GM23338 (cell line): ENCODE results near the gene ZBTB7A.

Experiments used
- CREB1 ChIP-seq: fragments of 250-450 bp; sonication (Bioruptor Pico); IDR thresholded peaks from 2 replicates; pipeline ENCODE4 v1.5.0; 2020; ENCODE audit warnings: low read depth, mild to moderate bottlenecking, moderate library complexity
- EZH2 ChIP-seq: fragments of 200-600 bp; sonication (generic); IDR thresholded peaks from one replicate; pipeline ENCODE4 v1.8.0; 2017; ENCODE audit warnings: antibody characterized with exemption, mild to moderate bottlenecking, low read depth; ENCODE audit not compliant: unreplicated experiment
- EZH2phosphoT487 ChIP-seq: fragments of 200-600 bp; sonication (generic); IDR thresholded peaks from one replicate; pipeline ENCODE4 v1.8.1; 2018; ENCODE audit warnings: antibody characterized with exemption; ENCODE audit not compliant: unreplicated experiment
- JUNB ChIP-seq: IDR thresholded peaks from one replicate; pipeline ENCODE4 v1.6.1; 2016; ENCODE audit warnings: antibody characterized with exemption; ENCODE audit not compliant: unreplicated experiment
- POLR2AphosphoS5 ChIP-seq: IDR thresholded peaks from 2 replicates; pipeline ENCODE4 v1.6.1; 2016; ENCODE audit warnings: antibody characterized with exemption, low read depth
- REST ChIP-seq: IDR thresholded peaks from one replicate; pipeline ENCODE4 v1.6.1; 2018; ENCODE audit warnings: antibody characterized with exemption; ENCODE audit not compliant: unreplicated experiment
- ZNF114 ChIP-seq: fragments of 250-450 bp; sonication (Bioruptor Pico); IDR thresholded peaks from 2 replicates; pipeline ENCODE4 v1.5.0; 2020; ENCODE audit warnings: mild to moderate bottlenecking, moderate library complexity
- ZNF331 ChIP-seq: fragments of 250-450 bp; sonication (Bioruptor Pico); IDR thresholded peaks from 2 replicates; pipeline ENCODE4 v1.5.0; 2020; ENCODE audit warnings: low read depth, mild to moderate bottlenecking, moderate library complexity
- TF ChIP-seq, protein P1 (sequence below), 2 experiments: fragments of 200-600 bp in 1 of 2; sonication (generic) in 1 of 2; conservative IDR thresholded peaks; 2 replicates each; pipeline versions ENCODE4 v1.5.1 to v1.6.1; 2016 to 2017; ENCODE audit warnings: antibody characterized with exemption in 2 of 2, low read depth in 2 of 2, mild to moderate bottlenecking in 2 of 2, moderate library complexity in 1 of 2

- TF ChIP-seq, protein P1, sequence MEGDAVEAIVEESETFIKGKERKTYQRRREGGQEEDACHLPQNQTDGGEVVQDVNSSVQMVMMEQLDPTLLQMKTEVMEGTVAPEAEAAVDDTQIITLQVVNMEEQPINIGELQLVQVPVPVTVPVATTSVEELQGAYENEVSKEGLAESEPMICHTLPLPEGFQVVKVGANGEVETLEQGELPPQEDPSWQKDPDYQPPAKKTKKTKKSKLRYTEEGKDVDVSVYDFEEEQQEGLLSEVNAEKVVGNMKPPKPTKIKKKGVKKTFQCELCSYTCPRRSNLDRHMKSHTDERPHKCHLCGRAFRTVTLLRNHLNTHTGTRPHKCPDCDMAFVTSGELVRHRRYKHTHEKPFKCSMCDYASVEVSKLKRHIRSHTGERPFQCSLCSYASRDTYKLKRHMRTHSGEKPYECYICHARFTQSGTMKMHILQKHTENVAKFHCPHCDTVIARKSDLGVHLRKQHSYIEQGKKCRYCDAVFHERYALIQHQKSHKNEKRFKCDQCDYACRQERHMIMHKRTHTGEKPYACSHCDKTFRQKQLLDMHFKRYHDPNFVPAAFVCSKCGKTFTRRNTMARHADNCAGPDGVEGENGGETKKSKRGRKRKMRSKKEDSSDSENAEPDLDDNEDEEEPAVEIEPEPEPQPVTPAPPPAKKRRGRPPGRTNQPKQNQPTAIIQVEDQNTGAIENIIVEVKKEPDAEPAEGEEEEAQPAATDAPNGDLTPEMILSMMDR (conservative IDR thresholded peaks at IDR 0.05; ENCODE audit: low read depth in 2 of 2) = no peak
- TF ChIP-seq CREB1 (CRISPR knock-in tag) (no peak), POLR2AphosphoS5 (no peak), EZH2phosphoT487 (no peak), EZH2 (no peak), ZNF114 (CRISPR knock-in tag) (no peak), ZNF331 (CRISPR knock-in tag) (no peak), REST (no peak), JUNB (no peak)
Measured at GRCh38 chr19:4109626-4109945, 42.9 kb upstream of the ZBTB7A start.
